GM21737 (cell line): Measurements from ENCODE around the gene TRIM2.
"Not testable (repeated sequence)": the region's sequence is repeated elsewhere in the genome, so short reads cannot be mapped to it uniquely, and the experiment has no call there.

ENCODE experiments used
- ATAC-seq: cut with Tn5 transposase; IDR thresholded peaks from one replicate; pipeline ENCODE4 v1.9.1; 2021; ENCODE audit warnings: mild to moderate bottlenecking, moderate library complexity; ENCODE audit not compliant: unreplicated experiment

TRIM2 gene

GRCh38 chr4:153186046-153186728 is 18.1 kb upstream of the TRIM2 start:
- no peak for ATAC-seq

GRCh38 chr4:153189016-153189801 is 15.0 kb upstream of the TRIM2 start:
- no peak for ATAC-seq

- no peak for ATAC-seq
Measured at GRCh38 chr4:153191795-153192363, 12.4 kb upstream of the TRIM2 start.

- no peak for ATAC-seq
Measured at GRCh38 chr4:153197301-153197700, 6.9 kb upstream of the TRIM2 start.

GRCh38 chr4:153198719-153199118 is 5.5 kb upstream of the TRIM2 start:
- no peak for ATAC-seq

GRCh38 chr4:153203746-153204145 is 497 bp upstream of the TRIM2 start:
- not testable (repeated sequence) for ATAC-seq

GRCh38 chr4:153204728-153205648 is 745 bp downstream of the TRIM2 start:
- peak; percentile 55 for ATAC-seq

GRCh38 chr4:153205757-153206156 is 1.5 kb downstream of the TRIM2 start:
- ATAC-seq: no peak

- ATAC-seq: no peak
Measured at GRCh38 chr4:153206534-153206933, 2.3 kb downstream of the TRIM2 start.

GRCh38 chr4:153207027-153207426 is 2.8 kb downstream of the TRIM2 start:
- no peak for ATAC-seq

GRCh38 chr4:153207567-153207966 is 3.3 kb downstream of the TRIM2 start:
- ATAC-seq: no peak

GRCh38 chr4:153209410-153209809 is 5.2 kb downstream of the TRIM2 start:
- no peak for ATAC-seq

- ATAC-seq: no peak
Measured at GRCh38 chr4:153210727-153211126, 6.5 kb downstream of the TRIM2 start.

GRCh38 chr4:153211986-153212728 is 7.9 kb downstream of the TRIM2 start:
- no peak for ATAC-seq

GRCh38 chr4:153212736-153213135 is 8.5 kb downstream of the TRIM2 start:
- no peak for ATAC-seq

GRCh38 chr4:153215921-153216320 is 11.7 kb downstream of the TRIM2 start:
- no peak for ATAC-seq

- ATAC-seq: no peak
Measured at GRCh38 chr4:153216546-153216945, 12.3 kb downstream of the TRIM2 start.

GRCh38 chr4:153217440-153217839 is 13.2 kb downstream of the TRIM2 start:
- no peak for ATAC-seq

GRCh38 chr4:153218961-153219360 is 14.7 kb downstream of the TRIM2 start:
- ATAC-seq: no peak

- ATAC-seq: no peak
Measured at GRCh38 chr4:153220682-153221395, 16.6 kb downstream of the TRIM2 start.
